ENCODE measurements around the gene OAS3. TPM values are rescaled to one million over a fixed set of nuclear protein-coding genes. Genes with fewer than 3 reads are reported as not detected.

OAS3 gene
- total RNA-seq, 2 donors from 2014 or later, result 0.64 to 0.84 TPM

- peaks cover 41% of the 10 kb centered on the region for H3K27me3 Mint-ChIP-seq (ENCODE audit: insufficient read depth)
- no peak overlapping the region for H3K27ac Mint-ChIP-seq
- H3K4me3 Mint-ChIP-seq, result no peak overlapping the region
- Histone ChIP-seq H3K27me3 (ENCODE audit: control insufficient read depth, insufficient read depth, low read length, poor library complexity, severe bottlenecking) (peaks cover 36% of the 10 kb centered on the region), H3K4me3 (ENCODE audit: low read length) (no peak overlapping the region), H3K9me3 (ENCODE audit: control insufficient read depth, low read length) (peaks cover under 1% of the 10 kb centered on the region), H3K9ac (ENCODE audit: extremely low read depth, low read length, poor library complexity, severe bottlenecking) (no peak overlapping the region), H3K4me1 (ENCODE audit: control insufficient read depth, insufficient read depth, low read length) (no peaks in the 10 kb centered on the region), H3K36me3 (ENCODE audit: control insufficient read depth, insufficient read depth, low read length) (no peaks in the 10 kb centered on the region), H3K27ac (ENCODE audit: low read depth, low read length) (no peak overlapping the region)
- no peaks in the 10 kb centered on the region for H3K4me1 Mint-ChIP-seq
- no peak for DNase-seq
- 89 to 100% methylated on average over 1 to 5 of the region's 5 CpGs for WGBS, 2 experiments (ENCODE audit: insufficient coverage in 1 of 2, insufficient read length in 1 of 2)
- TF ChIP-seq, protein P1, sequence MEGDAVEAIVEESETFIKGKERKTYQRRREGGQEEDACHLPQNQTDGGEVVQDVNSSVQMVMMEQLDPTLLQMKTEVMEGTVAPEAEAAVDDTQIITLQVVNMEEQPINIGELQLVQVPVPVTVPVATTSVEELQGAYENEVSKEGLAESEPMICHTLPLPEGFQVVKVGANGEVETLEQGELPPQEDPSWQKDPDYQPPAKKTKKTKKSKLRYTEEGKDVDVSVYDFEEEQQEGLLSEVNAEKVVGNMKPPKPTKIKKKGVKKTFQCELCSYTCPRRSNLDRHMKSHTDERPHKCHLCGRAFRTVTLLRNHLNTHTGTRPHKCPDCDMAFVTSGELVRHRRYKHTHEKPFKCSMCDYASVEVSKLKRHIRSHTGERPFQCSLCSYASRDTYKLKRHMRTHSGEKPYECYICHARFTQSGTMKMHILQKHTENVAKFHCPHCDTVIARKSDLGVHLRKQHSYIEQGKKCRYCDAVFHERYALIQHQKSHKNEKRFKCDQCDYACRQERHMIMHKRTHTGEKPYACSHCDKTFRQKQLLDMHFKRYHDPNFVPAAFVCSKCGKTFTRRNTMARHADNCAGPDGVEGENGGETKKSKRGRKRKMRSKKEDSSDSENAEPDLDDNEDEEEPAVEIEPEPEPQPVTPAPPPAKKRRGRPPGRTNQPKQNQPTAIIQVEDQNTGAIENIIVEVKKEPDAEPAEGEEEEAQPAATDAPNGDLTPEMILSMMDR (conservative IDR thresholded peaks at IDR 0.05), result no peak
- H3K9me3 Mint-ChIP-seq, result peaks cover under 1% of the 10 kb centered on the region
- no peaks in the 10 kb centered on the region for H3K36me3 Mint-ChIP-seq (ENCODE audit: low read depth)
Measured at GRCh38 chr12:113016796-113017195, 78.5 kb downstream of the OAS3 start.

- Mint-ChIP-seq H3K4me1 (no peaks in the 10 kb centered on the region), H3K4me3 (no peak overlapping the region), H3K27me3 (ENCODE audit: insufficient read depth) (peaks cover 60% of the 10 kb centered on the region), H3K36me3 (ENCODE audit: low read depth) (no peaks in the 10 kb centered on the region), H3K27ac (no peak overlapping the region), H3K9me3 (no peaks in the 10 kb centered on the region)
- TF ChIP-seq, protein P1 (conservative IDR thresholded peaks at IDR 0.05), result no peak
- H3K4me3 ChIP-seq (ENCODE audit: low read length), result no peak overlapping the region
- H3K9me3 ChIP-seq (ENCODE audit: control insufficient read depth, low read length), result no peaks in the 10 kb centered on the region
- no peaks in the 10 kb centered on the region for H3K36me3 ChIP-seq (ENCODE audit: control insufficient read depth, insufficient read depth, low read length)
- H3K9ac ChIP-seq (ENCODE audit: extremely low read depth, low read length, poor library complexity, severe bottlenecking), result no peak overlapping the region
- H3K27me3 ChIP-seq (ENCODE audit: control insufficient read depth, insufficient read depth, low read length, poor library complexity, severe bottlenecking), result peaks cover 58% of the 10 kb centered on the region
- 85 to 100% methylated on average over 1 to 4 of the region's 4 CpGs for WGBS, 2 experiments (ENCODE audit: insufficient coverage in 1 of 2, insufficient read length in 1 of 2)
- H3K4me1 ChIP-seq (ENCODE audit: control insufficient read depth, insufficient read depth, low read length), result no peaks in the 10 kb centered on the region
- H3K27ac ChIP-seq (ENCODE audit: low read depth, low read length), result no peak overlapping the region
- DNase-seq, result no peak
Measured at GRCh38 chr12:113019025-113019424, 80.8 kb downstream of the OAS3 start.

- Histone ChIP-seq H3K4me1 (ENCODE audit: control insufficient read depth, insufficient read depth, low read length) (no peaks in the 10 kb centered on the region), H3K4me3 (ENCODE audit: low read length) (no peak overlapping the region), H3K27me3 (ENCODE audit: control insufficient read depth, insufficient read depth, low read length, poor library complexity, severe bottlenecking) (peaks cover 68% of the 10 kb centered on the region), H3K27ac (ENCODE audit: low read depth, low read length) (no peak overlapping the region), H3K9me3 (ENCODE audit: control insufficient read depth, low read length) (peaks cover 9% of the 10 kb centered on the region), H3K36me3 (ENCODE audit: control insufficient read depth, insufficient read depth, low read length) (no peaks in the 10 kb centered on the region), H3K9ac (ENCODE audit: extremely low read depth, low read length, poor library complexity, severe bottlenecking) (no peak overlapping the region)
- Mint-ChIP-seq H3K9me3 (peaks cover 7% of the 10 kb centered on the region), H3K36me3 (ENCODE audit: low read depth) (no peaks in the 10 kb centered on the region), H3K27me3 (ENCODE audit: insufficient read depth) (peaks cover 69% of the 10 kb centered on the region), H3K4me1 (no peaks in the 10 kb centered on the region), H3K4me3 (no peak overlapping the region), H3K27ac (no peak overlapping the region)
- no peak for DNase-seq
- TF ChIP-seq, protein P1 (conservative IDR thresholded peaks at IDR 0.05), result no peak
- 96% methylated on average over 1 of the region's 1 CpG; no CpG with 5 or more reads in 1 of the 2 experiments for WGBS, 2 experiments (ENCODE audit: insufficient coverage in 1 of 2, insufficient read length in 1 of 2)
Measured at GRCh38 chr12:113021500-113021899, 83.2 kb downstream of the OAS3 start.

Other genes with a start within 250 kb of the OAS3 start
- gene RPH3A, start 146.7 kb upstream of the OAS3 start, total RNA-seq, result not detected
- not detected for gene OAS1, start 31.5 kb upstream of the OAS3 start, total RNA-seq
- not detected for gene OAS2, start 40.0 kb downstream of the OAS3 start, total RNA-seq
- 1 to 10 TPM; 3.3 to 4.9 TPM for gene DTX1, start 118.3 kb downstream of the OAS3 start, total RNA-seq
- 1 to 10 TPM in 1 of 2 donors, under 1 TPM in 1; 0.77 to 1.4 TPM for gene RASAL1, start 197.3 kb downstream of the OAS3 start, total RNA-seq
- gene CFAP73, start 211.2 kb downstream of the OAS3 start, total RNA-seq, result not detected
- gene DDX54, start 247.0 kb downstream of the OAS3 start, total RNA-seq, result 10 to 100 TPM; 68.1 to 69.0 TPM
- 10 to 100 TPM; 18.8 to 20.3 TPM for gene RITA1, start 247.2 kb downstream of the OAS3 start, total RNA-seq

Data from endodermal cell (in vitro differentiated cells).